ENCODE results near the gene MOCS3.
"Not testable (repeated sequence)": the region's sequence is repeated elsewhere in the genome, so short reads cannot be mapped to it uniquely, and the experiment has no call there.

Gene MOCS3

GRCh38 chr20:50932691-50933280, 25.8 kb upstream of the MOCS3 start:
- no peak for DNase-seq

DNA sequence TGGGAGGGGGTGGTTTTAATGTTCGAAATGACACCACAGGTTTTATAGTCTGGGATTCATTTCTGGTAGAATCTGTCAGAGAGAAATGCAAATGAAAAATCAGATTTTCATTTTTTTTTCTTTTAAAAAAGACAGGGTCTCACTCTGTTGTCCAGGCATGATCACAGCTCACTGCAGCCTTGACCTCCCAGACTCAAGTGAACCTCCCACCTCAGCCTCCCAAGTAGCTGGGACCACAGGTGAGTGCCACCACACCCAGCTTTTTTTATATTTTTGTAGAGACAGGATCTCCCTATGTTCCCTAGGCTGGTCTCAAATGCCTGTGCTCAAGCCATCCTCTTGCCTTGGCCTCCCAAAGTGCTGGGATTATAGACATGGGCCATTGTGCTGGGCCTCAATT, 25.0 kb upstream of the MOCS3 start:
- no peak for DNase-seq

DNA sequence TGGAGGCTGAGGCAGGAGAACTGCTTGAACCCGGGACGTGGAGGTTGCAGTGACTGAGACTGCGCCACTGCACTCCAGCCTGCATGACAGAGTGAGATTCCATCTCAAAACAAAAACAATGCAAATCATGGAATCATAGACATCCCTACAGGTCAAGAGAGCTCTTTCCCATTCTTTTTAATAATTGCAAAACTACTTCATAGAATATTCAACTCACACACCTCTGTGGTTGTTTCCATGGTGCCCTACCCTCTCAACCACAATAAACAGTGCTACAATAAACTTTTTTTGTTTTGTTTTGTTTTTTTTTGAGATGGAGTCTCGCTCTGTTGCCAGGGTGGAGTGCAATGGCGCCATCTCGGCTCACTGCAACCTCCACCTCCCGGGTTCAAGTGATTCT, 15.5 kb upstream of the MOCS3 start:
- no peak for DNase-seq

- no peak for DNase-seq
Observed at GRCh38 chr20:50948132-50948785, 10.4 kb upstream of the MOCS3 start.

- DNase-seq = no peak
Observed at GRCh38 chr20:50953196-50953595, 5.4 kb upstream of the MOCS3 start.

DNA sequence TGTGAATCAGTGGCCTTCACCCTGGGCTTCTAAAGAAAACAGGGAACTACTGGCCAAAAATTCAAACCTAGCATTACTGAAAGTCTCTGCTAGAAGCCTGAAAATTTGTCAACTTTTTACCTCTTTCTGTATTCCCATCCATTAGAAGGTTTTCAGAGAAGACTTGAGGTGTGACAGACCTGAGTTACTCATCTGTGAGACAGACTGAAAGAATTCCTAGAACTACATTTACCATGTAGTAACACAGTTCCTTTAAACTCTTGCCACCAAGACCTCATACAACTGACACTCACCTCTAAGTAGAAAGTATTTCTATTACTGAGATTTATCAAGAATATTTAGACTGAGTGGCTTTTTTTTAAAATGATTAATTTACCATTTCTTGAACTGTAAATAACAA, 4.8 kb upstream of the MOCS3 start:
- no peak for DNase-seq

- DNase-seq = no peak
Observed at GRCh38 chr20:50957276-50957675, 1.3 kb upstream of the MOCS3 start.

DNA sequence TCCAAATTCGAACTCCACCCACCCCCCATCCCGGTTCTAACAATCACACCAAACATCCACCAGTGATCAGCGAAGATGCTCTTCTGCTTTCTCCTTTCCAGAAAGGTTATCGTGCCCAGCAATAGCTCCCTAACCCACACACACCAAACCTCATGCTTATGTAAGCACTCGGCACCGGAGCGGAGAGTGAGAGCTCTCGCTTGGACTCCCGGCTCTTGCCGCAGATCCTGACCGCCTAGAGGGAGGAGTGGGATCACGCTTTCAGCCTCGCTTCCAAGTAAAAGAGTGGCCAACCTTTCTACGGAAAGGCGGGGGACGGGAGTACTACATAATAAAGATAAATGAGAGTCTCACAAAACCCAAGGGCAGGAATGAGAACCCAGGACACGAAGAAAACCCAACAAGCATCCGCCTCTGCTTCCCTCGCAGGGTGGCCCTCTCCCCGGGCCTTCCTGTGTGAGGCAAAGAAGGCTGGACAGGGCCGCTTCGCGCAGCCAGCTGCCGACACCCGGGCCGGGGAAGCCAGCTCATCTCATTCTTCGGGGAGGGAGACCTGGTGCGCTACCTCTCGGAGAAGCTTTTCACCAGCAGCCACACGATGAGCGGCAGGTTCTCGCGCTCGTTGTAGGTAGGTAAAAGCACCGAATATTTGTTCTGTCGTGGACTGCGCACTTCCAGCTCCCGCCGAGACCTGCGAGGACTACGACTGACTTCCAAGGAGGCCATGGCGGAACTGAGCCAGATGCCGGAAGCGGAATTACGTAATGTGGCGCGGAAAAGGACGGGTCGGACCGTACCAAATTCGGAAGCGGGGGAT, 612 bp upstream of the MOCS3 start, which contains the start of gene DPM1:
Gene DPM1, minus strand, starts transcription at position 735 of the 817 bp plus-strand sequence. Its CDS starts 9 bp downstream, at position 726.
- peak; percentile 0 to 61 for DNase-seq

DNA sequence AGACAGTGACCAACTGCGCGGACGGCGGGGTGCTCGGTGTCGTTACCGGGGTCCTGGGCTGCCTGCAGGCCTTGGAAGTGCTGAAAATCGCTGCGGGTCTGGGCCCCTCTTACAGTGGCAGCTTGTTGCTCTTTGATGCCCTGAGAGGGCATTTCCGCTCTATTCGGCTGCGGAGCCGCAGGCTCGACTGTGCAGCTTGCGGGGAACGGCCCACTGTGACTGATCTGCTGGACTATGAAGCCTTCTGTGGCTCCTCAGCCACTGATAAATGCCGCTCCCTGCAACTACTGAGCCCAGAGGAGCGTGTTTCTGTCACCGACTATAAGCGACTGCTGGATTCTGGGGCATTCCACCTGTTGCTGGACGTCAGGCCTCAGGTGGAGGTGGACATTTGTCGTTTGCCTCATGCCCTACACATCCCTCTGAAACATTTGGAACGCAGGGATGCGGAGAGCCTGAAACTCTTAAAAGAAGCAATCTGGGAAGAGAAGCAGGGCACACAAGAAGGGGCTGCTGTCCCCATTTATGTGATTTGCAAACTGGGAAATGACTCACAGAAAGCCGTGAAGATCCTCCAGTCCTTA, 1.0 kb downstream of the MOCS3 start:
- DNase-seq = no peak

DNA sequence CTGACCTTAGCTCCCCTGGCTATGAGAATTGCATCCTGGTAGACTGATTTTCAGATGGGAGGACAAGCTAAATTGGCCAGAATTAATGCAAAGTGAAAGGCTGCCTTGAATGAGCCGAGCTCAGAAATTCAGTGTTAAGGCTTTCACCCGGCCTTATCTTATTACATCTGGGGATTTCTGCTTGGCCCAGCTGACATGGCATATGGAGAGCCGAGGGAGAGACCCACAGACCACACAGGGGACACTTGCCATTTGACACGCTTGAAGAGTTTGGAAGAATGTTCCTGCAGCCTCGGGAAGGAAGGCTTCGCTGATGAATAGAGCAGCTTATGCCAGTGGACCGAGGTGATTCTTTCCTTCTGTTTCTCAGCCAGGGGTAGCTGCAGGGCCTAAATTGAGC, 9.0 kb downstream of the MOCS3 start:
- DNase-seq = no peak

GRCh38 chr20:50968289-50968688, 9.7 kb downstream of the MOCS3 start:
- no peak for DNase-seq

DNA sequence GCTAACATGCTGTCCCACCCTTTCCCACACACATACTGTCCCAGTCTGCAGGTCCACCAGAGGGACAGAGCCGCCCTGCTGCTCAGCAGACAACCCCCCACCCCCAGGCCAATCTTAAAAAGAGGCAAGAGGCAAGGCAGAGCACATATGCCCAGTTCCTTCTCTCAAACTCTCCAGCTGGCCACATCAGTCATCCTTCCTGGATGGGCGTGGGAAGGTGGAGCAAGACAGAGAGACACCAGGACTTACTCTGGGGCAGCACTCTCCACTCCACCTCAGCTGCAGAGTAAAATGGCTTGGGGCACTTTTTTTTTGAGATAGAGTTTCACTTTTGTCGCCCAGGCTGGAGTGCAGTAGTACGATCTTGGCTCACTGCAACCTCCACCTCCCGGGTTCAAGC, 10.8 kb downstream of the MOCS3 start:
- no peak for DNase-seq

GRCh38 chr20:50969912-50970311, 11.3 kb downstream of the MOCS3 start:
- DNase-seq = no peak

- no peak for DNase-seq
Observed at GRCh38 chr20:50975701-50976330, 17.2 kb downstream of the MOCS3 start.

- no peak for DNase-seq
Observed at GRCh38 chr20:50977066-50978021, 18.7 kb downstream of the MOCS3 start.

GRCh38 chr20:50978533-50978932, 19.9 kb downstream of the MOCS3 start:
- not testable (repeated sequence) for DNase-seq

GRCh38 chr20:50980071-50980681, 21.6 kb downstream of the MOCS3 start:
- DNase-seq = no peak

DNA sequence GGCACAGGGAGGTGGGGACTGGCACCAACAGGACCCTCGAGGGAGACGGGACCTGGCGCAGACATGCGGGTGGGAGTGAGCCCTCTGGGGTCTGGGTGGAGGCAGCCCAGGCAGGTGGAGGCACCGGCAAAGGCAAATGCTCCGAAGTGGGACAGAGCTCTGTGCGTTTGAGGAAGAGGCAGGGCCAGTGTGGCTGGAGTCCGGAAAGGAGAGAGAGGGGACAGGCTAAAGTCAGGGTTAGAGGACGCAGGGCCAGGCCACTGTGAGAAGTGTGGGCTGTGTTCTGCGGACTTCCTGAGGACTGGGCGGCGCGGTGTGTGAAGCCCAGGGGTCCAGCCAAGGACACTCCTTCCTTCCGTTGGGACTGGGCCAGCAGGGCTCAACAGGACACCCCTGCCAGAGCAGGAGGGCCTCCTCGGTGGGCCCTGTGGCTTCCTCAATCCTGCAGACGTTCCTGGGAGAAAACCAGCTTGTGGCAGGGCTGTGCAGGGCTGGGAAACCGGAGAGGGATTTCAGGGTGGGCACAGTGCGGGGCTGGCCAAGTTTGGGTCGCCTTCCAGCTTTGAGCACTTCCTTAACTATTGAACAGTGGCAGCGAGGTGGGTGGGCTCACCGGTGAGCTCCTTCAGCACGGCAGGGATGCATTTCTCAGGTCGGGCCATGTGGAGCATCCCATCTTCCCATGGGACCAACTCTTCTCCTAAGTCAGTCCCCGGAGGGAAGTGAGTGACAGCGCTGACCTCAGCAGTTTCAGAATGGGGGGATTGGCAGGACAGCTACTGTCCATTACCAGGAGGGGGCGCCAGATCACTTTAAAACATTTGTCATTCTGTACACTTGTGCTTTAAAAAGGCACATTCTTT, 22.5 kb downstream of the MOCS3 start:
- DNase-seq = no peak

DNA sequence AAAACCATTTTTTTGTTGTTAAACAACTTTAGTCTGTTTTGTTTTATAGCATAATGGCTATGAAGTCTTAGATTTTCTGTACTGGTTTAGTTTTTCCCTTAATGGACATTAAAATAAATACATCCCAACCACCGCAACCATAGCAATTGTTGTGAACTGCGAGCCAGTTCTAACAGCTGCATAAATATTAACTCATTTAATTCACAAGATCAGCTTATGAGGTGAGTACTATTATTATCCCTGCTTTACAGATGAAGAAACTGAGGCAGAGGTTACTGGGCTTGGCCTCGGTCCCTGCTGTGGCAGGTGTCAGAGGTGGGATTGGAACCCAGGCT, 23.1 kb downstream of the MOCS3 start:
- DNase-seq = no peak

- DNase-seq = no peak
Observed at GRCh38 chr20:50982363-50982762, 23.7 kb downstream of the MOCS3 start.

DNA sequence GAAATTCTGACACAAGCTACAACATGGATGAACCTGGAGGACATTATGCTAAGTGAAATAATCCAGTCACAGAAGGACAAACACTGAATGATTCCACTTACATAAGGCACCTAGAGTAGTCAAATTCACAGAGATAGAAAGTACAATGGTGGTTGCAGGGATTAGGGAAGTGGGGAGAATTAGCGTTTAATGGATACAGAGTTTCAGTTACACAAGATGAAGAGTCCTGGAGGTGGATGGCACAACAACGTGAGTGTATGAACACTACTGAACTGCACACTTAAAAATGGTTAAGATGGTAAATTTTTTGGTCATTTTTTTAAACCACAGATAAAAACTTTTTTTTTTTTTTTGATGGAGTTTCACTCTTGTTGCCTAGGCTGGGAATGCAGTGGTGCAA, 24.7 kb downstream of the MOCS3 start:
- DNase-seq = no peak

Data from cerebellar nuclear complex (tissue), 1 donor.